GM12892 (cell line): ENCODE results near the gene ECE2.

ENCODE experiments used
- POLR2A ChIP-seq: IDR thresholded peaks from 2 replicates; pipeline ENCODE4 v1.6.1; 2011; ENCODE audit warnings: low read depth, low read length, control low read depth
- POLR2AphosphoS5 ChIP-seq: IDR thresholded peaks from 2 replicates; pipeline ENCODE4 v1.6.1; 2011; ENCODE audit warnings: low read depth, low read length, control low read depth
- TAF1 ChIP-seq: IDR thresholded peaks from 2 replicates; pipeline ENCODE4 v1.6.1; 2011; ENCODE audit warnings: low read depth, mild to moderate bottlenecking, control low read depth, low read length, borderline replicate concordance

DNA sequence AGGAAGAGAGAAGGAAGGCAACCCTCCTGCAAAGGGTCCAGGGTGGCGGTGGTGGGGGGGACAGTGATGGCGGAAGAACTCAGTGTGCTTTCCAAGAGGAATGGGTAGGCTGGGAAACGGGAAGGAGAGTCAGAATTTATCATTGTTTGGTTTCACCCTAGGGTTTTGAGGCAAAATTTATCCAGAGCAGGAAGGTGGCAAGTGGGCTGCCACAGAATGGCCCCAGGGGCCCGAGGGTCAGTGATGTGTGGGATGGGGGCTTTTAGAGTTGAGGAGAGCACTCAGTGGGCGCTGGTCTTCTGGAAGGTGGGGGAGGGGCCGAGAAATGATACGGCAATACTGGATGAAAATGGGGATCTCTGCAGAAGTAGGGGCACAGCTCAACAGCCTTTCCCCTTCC lies 62.2 kb downstream of the ECE2 start:
- TF ChIP-seq POLR2A (no peak), TAF1 (no peak), POLR2AphosphoS5 (no peak)
